Activated CD8-positive, alpha-beta memory T cell treated with anti-CD3 and anti-CD28 coated beads, Interleukin-2, amount 50 U/mL, for 24 hours (primary cell): ENCODE data around the gene ROBO1.
"Not testable (repeated sequence)": the region's sequence is repeated elsewhere in the genome, so short reads cannot be mapped to it uniquely, and the experiment has no call there.

Experiments used
- DNase-seq: peaks from one replicate; pipeline ENCODE4 v3.0.0-alpha.2; 2020; ENCODE audit errors: extremely low read depth

The ROBO1 gene

GRCh38 chr3:79378064-79378463 is 389.7 kb downstream of the ROBO1 start:
- DNase-seq, result no peak

GRCh38 chr3:79369306-79369705 is 398.5 kb downstream of the ROBO1 start:
- no peak for DNase-seq

GRCh38 chr3:79368403-79368802 is 399.4 kb downstream of the ROBO1 start:
- DNase-seq, result no peak

DNA sequence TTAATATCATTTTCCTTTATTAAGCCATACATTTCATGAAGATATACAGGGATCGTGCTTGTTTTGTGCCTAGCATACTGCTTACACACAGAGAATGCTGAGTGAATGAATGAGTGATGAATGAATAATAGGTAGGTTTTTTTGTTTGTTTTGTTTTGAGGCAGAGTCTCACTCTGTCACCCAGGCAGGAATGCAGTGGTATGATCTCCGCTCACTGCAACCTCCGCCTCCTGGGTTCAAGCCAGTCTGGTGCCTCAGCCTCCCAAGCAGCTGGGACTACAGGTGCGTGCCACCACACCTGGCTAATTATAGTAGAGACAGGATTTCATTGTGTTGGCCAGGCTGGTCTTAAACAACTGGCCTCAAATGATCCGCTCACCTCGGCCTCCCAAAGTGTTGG is 400.0 kb downstream of the ROBO1 start:
- no peak for DNase-seq

DNA sequence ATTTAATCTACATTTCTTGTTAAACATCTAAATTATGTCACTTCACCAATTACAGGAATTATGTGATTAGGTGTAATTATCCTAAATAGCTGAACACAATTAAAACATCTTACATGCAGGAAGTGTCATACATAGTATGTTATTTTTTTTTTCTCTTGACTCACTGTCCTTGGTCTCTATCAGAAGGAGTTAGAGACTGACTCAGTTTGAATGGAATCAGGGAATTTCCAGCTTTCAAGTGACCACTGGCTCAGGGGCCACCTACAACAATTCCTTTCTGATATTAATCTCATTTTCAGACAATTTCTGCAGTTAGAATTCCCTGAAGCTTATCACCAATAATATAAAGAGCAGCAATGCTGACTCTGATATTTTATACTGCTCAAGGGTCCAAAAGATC is 400.7 kb downstream of the ROBO1 start:
- DNase-seq, result no peak

DNA sequence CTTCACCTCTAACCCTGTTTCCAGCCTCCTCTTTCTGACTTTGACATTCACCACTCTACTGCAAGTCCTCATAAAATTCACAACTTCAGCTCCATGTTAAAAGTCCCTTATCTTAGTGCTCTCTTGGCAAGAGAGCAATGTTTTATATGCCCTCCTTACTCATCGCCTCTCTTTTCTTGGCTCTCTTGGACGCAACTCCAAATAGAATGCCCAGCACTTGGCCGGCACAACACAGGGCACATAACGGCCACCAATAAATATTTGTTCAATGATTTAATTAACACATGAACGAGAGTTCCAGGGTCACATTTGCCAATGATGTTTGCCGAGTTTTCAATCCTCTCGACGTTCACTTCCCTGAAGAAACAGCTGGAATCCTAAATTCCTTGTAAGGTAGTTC is 401.4 kb downstream of the ROBO1 start:
- DNase-seq, result no peak

DNA sequence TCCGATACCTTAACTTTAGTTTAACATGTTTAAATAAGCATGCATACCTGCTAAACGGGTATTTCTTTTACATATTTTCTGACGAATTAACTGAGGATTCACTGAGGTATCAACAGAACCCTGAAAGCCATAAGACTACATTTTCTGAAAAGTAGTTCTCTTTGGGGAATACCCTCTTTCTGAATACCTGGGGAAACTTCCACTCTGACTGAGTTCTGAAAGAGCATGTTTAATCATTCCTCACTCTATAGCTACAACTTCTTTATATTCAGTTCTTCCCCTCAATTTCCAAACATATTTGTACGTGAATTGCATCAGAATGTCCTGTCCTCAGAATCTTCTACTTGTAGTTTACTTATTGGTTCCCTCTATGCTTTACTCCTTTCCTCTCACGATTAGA is 403.0 kb downstream of the ROBO1 start:
- DNase-seq, result no peak

- no peak for DNase-seq
These were observed 405.1 kb downstream of the ROBO1 start for GRCh38 chr3:79362571-79363270.

- no peak for DNase-seq
These were observed 405.9 kb downstream of the ROBO1 start for GRCh38 chr3:79361748-79362378.

DNA sequence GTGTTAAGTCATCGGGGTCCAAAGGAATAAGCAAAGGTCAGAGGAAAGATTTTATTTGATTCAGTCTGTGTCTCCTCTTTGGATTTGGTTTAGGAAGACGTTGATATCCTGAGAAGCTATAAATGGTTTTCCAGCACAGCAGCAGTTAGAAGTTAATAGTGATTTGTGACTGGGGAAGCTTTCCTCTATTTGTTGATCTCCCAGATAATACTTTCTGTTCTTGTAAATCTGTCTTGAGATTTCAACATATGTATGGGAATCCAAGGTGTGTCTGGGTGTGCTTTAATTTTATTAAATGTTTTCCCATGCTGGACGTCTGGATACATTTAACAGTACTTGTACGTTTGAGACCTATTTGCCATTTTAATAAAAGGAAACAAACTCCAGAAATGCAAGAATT is 409.5 kb downstream of the ROBO1 start:
- no peak for DNase-seq

- no peak for DNase-seq
These were observed 413.6 kb downstream of the ROBO1 start for GRCh38 chr3:79354179-79354688.

DNA sequence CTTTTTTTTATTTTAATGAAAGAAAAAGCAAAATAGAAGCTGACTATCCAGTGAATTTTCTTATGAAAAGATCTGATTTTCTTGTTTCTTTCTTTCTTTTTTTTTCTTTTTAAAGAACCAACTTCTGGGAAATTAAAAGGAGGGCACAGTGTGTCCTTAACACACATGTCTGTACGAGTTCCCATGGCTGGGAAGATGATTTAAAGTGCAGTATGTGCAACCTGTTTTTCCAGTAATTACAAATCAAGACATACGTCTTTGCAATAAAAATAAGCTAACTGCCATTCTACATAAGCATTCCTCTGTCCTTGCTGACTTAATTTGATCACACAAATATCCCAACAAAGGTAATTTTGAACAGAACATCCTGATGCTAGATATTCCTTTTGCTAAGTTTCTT is 416.1 kb downstream of the ROBO1 start:
- DNase-seq, result no peak

DNA sequence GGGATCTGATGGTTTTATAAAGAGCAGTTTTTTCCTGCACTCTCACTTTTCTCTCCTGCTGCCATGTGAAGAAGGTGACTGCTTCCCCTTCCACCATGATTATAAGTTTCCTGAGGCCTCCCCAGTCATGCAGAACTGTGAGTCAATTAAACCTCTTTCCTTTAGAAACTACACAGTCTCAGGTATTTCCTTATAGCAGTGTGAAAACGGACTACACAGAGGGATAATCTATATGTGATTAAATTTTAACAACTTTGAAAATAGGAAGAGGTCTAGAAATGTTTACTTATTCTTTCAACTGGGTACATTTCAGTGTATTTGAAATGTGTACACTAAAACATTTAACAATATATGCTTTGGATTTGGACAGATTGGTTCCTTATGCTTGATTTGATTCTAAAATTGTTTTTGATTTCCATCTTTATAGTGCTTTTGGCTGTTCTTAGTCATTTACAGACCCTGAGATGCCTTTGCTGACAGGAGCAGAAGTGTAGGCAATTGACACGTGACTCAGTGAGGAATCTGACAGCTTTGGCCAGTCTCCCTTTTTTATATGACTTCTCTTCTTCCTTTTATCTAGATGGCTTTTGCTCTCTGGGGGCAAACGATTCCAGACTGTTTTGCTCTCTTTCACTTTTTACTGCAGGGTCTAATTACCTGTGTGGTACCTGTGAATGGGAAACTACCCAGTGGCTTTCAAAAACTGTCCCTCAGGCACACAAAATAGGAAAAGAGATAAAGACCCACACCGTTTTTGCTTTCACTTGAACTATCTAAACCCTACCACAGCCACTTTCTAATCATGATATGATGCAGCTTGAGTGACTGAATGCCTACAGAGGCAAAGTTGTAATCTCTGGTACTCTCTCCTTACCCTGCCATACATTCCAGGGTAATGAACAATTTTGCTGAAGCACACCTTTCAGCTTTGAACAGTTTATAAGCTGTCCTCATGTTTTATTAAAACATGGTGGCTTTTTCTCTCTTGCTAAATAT is 422.6 kb downstream of the ROBO1 start:
- no peak for DNase-seq

GRCh38 chr3:79341961-79342360 is 425.8 kb downstream of the ROBO1 start:
- DNase-seq, result no peak

DNA sequence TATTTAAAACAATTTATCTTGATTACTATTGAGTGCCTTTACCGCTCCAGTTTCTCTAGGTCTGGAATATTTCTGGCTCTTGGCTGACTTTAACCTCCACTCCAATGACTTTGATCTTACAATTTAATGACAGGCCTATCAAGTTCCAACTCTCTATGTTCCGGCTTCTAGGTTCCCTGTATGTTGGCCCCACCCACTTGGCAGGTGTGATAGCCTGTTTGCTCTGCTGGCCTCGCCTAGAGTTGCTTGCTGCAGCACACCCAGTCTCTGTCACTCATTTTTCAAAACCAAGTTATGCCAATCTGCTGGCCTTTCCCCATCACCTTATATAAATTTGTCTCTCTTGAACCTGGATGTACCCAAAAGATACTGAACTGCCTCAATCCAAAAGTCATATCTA is 428.0 kb downstream of the ROBO1 start:
- no peak for DNase-seq

DNA sequence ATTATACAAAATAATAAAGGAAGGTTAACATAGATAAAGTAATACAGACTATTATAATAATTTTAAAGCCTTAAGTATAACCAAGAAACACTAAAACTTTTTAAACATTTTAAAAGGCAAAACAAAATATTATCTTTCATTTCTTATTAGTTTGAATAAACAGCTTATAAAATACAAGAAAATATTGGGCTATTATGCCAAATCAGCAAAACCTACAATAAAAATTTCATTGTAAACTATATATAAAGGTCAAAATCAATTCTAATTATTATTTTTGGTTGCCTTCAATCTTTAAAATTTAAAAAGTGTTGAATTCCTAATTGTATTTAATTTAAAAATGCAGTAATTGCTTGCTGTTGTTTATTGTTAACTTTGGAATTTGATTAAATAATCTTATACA is 430.0 kb downstream of the ROBO1 start:
- DNase-seq, result no peak

GRCh38 chr3:79329154-79329553 is 438.6 kb downstream of the ROBO1 start:
- no peak for DNase-seq

DNA sequence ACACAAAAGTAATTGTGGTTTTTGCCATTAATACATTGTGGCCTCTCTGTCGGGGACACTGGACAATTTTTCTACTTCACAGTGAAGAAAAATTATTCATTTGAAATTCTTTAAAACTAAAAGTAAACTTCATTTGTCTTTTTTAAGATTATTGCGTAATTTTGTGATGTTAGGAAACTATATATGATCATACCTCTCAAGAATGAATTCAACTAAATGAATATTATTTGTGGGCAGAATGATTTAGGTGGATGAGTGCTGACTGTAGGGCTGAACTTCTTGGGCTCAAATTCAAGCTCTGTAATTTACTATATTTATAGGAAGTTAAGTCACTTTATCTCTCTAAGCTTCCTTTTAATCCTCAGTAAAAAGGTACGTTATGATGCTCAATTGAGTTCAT is 441.2 kb downstream of the ROBO1 start:
- no peak for DNase-seq

DNA sequence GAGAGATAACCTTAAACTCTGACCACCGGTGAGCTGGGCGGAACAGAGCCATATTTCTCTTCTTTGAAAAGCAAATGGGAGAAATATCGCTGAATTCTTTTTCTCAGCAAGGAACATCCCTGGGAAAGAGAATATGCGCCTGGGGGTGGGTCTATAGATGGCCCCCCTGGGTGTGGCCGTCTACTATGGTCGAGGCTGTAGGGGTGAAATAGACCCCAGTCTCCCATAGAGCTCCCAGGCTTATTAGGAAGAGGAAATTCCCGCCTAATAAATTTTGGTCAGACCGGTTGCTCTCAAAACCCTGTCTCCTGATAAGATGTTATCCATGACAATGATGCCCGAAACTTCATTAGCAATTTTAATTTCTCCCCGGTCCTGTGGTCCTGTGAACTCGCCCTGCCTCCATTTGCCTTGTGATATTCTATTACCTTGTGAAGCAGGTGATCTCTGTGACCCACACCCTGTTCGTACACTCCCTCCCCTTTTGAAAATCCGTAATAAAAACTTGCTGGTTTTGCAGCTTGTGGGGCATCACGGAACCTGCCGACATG is 441.9 kb downstream of the ROBO1 start:
- DNase-seq, result not testable (repeated sequence)

DNA sequence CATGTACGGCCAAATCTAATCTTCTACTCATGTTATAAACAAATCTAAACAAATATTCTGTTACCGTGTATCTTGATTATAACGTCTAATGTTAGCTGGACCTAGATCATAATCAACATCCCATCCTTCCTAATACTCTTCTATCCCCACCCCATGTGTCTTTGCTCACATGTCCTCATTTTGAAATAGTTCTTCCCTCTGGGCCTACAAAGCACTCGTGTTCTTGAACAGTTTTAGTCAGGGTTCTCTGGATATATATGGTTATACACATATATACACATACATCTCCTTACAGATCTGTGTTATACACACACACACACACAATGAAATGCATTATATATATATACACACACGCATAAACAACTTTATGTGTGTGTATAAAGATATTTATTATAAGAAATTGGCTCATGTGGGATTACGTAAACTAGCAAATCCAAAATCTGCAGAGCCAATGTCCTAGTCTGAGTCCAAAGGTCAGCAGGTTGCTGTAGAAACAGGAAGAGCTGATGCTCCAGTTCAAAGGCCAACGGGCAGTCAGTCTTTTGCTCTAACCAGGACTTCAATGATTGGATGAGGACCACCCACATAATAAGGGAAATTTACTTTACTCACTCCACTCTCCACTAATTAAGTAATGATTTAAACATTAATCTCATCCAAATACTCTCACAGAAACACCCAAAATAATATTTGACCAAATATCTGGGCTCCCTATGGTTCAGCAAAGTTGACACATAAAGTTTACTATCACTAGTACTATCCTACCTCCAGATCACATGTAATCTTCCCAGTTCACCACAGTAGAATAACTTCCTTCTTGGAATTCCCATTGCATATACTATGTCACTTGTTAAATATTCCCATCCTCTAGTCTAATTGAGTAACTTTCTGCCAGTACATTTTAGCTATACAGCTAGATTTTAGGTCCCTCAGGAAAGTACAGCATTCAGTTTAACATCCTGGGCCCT is 450.0 kb downstream of the ROBO1 start:
- DNase-seq, result no peak

DNA sequence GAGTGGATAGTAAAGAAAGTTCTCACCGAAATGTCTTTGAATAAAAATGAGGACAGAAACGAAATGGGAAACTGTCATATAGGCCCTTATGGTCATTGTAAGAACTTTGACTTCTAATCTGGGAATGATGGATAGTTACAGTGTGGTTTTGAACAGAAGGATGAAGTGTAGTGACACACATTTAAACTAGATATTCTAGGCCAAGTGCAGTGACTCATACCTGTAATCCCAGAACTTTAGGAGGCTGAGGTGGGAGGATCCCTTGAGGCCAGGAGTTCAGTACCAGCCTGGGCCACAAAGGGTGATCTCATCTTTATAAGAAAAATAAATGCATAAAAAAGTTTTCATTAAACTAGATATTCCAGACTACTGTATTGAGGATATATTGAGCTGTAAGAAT is 452.8 kb downstream of the ROBO1 start:
- no peak for DNase-seq
